Suprapubic skin (tissue), 4 donors: Measurements from ENCODE around the gene ALDH1A2. TPM values are rescaled to one million over a fixed set of nuclear protein-coding genes. Genes with fewer than 3 reads are reported as not detected.

Experiments used
- DNase-seq, 2 donors: peaks; one replicate each; pipeline ENCODE4 v3.0.0-alpha.2; 2019; ENCODE audit warnings: low spot score in 2 of 2
- H3K27ac ChIP-seq: fragments of 200-600 bp; sonication (generic); one replicate; pipeline ENCODE4 v1.5.1; 2019
- H3K27me3 ChIP-seq: fragments of 200-600 bp; sonication (generic); one replicate; pipeline ENCODE4 v1.5.1; 2019
- H3K36me3 ChIP-seq: fragments of 200-600 bp; sonication (generic); one replicate; pipeline ENCODE4 v1.5.1; 2019
- H3K4me1 ChIP-seq: fragments of 200-600 bp; sonication (generic); one replicate; pipeline ENCODE4 v1.5.1; 2019
- H3K4me3 ChIP-seq: fragments of 200-600 bp; sonication (generic); one replicate; pipeline ENCODE4 v1.5.1; 2019; ENCODE audit warnings: mild to moderate bottlenecking
- H3K9me3 ChIP-seq: fragments of 200-600 bp; sonication (generic); one replicate; pipeline ENCODE4 v1.5.1; 2019
- CTCF ChIP-seq, 2 donors: fragments of 200-600 bp in 1 of 2; fragments of 450-650 bp in 1 of 2; sonication (generic) in 1 of 2; IDR thresholded peaks; one replicate each; pipeline ENCODE4 v1.5.1; 2016 to 2019; ENCODE audit warnings: antibody characterized with exemption in 2 of 2, mild to moderate bottlenecking in 1 of 2, moderate library complexity in 1 of 2
- EP300 ChIP-seq: sonication (generic); formaldehyde crosslinking; IDR thresholded peaks from one replicate; pipeline ENCODE4 v1.6.1; 2017; ENCODE audit warnings: antibody characterized with exemption
- POLR2A ChIP-seq, 2 donors: fragments of 450-650 bp; IDR thresholded peaks; one replicate each; pipeline ENCODE4 v1.6.1; 2017; ENCODE audit warnings: antibody characterized with exemption in 2 of 2, mild to moderate bottlenecking in 2 of 2, moderate library complexity in 2 of 2
- POLR2AphosphoS5 ChIP-seq, 3 donors: sonication (generic); formaldehyde crosslinking; IDR thresholded peaks; one replicate each; pipeline ENCODE4 v1.6.1; 2017; ENCODE audit warnings: antibody characterized with exemption in 3 of 3
- WGBS: methylation state at CpG from one replicate; pipeline ENCODE4 v1.1.5; 2018; 5-methylcytosine and 5-hydroxymethylcytosine counted together
- total RNA-seq, 4 donors: library from RNA; depleted of rRNA; stranded (reverse); fragments of >200 nt; gene quantifications; one replicate each; pipeline ENCODE4 v1.1.0, GENCODE V29; 2016

The ALDH1A2 gene
- total RNA-seq, 4 donors from 2014 or later: 0.62 to 4.9 (median 2.6) TPM

- Histone ChIP-seq H3K27me3 (peaks cover 24% of the 10 kb centered on the region), H3K36me3 (no peaks in the 10 kb centered on the region), H3K4me3 (no peak overlapping the region), H3K9me3 (no peaks in the 10 kb centered on the region), H3K27ac (no peak overlapping the region), H3K4me1 (no peaks in the 10 kb centered on the region)
- no peak for DNase-seq
- TF ChIP-seq CTCF (IDR thresholded peaks at IDR 0.05): no peak
- TF ChIP-seq POLR2A (IDR thresholded peaks at IDR 0.05): no peak
- no peak for TF ChIP-seq EP300
- TF ChIP-seq POLR2AphosphoS5 (IDR thresholded peaks at IDR 0.05): no peak
- WGBS: 86% methylated on average over 3 of the region's 3 CpGs
Measured at GRCh38 chr15:58109419-58109818, 43.9 kb upstream of the ALDH1A2 start.

GRCh38 chr15:58108117-58108516 is 42.6 kb upstream of the ALDH1A2 start:
- WGBS: 87% methylated on average over 2 of the region's 2 CpGs
- no peaks in the 10 kb centered on the region for H3K4me1 ChIP-seq
- TF ChIP-seq POLR2AphosphoS5 (IDR thresholded peaks at IDR 0.05): no peak
- no peak for TF ChIP-seq EP300
- no peak for TF ChIP-seq CTCF (IDR thresholded peaks at IDR 0.05)
- TF ChIP-seq POLR2A (IDR thresholded peaks at IDR 0.05): no peak
- no peak for DNase-seq
- no peaks in the 10 kb centered on the region for H3K9me3 ChIP-seq
- H3K27ac ChIP-seq: no peak overlapping the region
- H3K27me3 ChIP-seq: peaks cover 24% of the 10 kb centered on the region
- no peaks in the 10 kb centered on the region for H3K36me3 ChIP-seq
- no peak overlapping the region for H3K4me3 ChIP-seq

- no peaks in the 10 kb centered on the region for H3K4me1 ChIP-seq
- TF ChIP-seq CTCF (IDR thresholded peaks at IDR 0.05): no peak
- TF ChIP-seq EP300: no peak
- no peak for TF ChIP-seq POLR2AphosphoS5 (IDR thresholded peaks at IDR 0.05)
- TF ChIP-seq POLR2A (IDR thresholded peaks at IDR 0.05): no peak
- H3K27me3 ChIP-seq: peaks cover 6% of the 10 kb centered on the region
- DNase-seq: no peak
- no peaks in the 10 kb centered on the region for H3K36me3 ChIP-seq
- H3K27ac ChIP-seq: no peak overlapping the region
- no peak overlapping the region for H3K4me3 ChIP-seq
- no peaks in the 10 kb centered on the region for H3K9me3 ChIP-seq
Measured at GRCh38 chr15:58103482-58103881, 38.0 kb upstream of the ALDH1A2 start.

GRCh38 chr15:58096529-58097084 is 31.1 kb upstream of the ALDH1A2 start:
- no peak for TF ChIP-seq EP300
- no peak for TF ChIP-seq POLR2A (IDR thresholded peaks at IDR 0.05)
- TF ChIP-seq CTCF (IDR thresholded peaks at IDR 0.05): no peak
- TF ChIP-seq POLR2AphosphoS5 (IDR thresholded peaks at IDR 0.05): no peak
- WGBS: 89% methylated on average over 6 of the region's 6 CpGs
- H3K4me3 ChIP-seq: no peak overlapping the region

GRCh38 chr15:58095415-58095814 is 29.9 kb upstream of the ALDH1A2 start:
- no peak for TF ChIP-seq POLR2A (IDR thresholded peaks at IDR 0.05)
- no peaks in the 10 kb centered on the region for H3K36me3 ChIP-seq
- H3K4me1 ChIP-seq: no peaks in the 10 kb centered on the region
- no peaks in the 10 kb centered on the region for H3K9me3 ChIP-seq
- no peak overlapping the region for H3K27ac ChIP-seq
- H3K4me3 ChIP-seq: no peak overlapping the region
- H3K27me3 ChIP-seq: no peaks in the 10 kb centered on the region
- DNase-seq: no peak
- 68% methylated on average over 2 of the region's 2 CpGs for WGBS

More at GRCh38 chr15:58096529-58097084, 31.1 kb upstream of the ALDH1A2 start:
- no peak overlapping the region for H3K27ac ChIP-seq
- no peaks in the 10 kb centered on the region for H3K36me3 ChIP-seq
- no peak for DNase-seq
- no peaks in the 10 kb centered on the region for H3K4me1 ChIP-seq
- no peaks in the 10 kb centered on the region for H3K9me3 ChIP-seq
- no peaks in the 10 kb centered on the region for H3K27me3 ChIP-seq

GRCh38 chr15:58087871-58088270 is 22.4 kb upstream of the ALDH1A2 start:
- TF ChIP-seq EP300 (no peak), POLR2A (IDR thresholded peaks at IDR 0.05) (no peak), CTCF (IDR thresholded peaks at IDR 0.05) (no peak)
- Histone ChIP-seq H3K4me3 (no peak overlapping the region), H3K4me1 (no peaks in the 10 kb centered on the region), H3K27me3 (peaks cover 2% of the 10 kb centered on the region), H3K36me3 (no peaks in the 10 kb centered on the region), H3K9me3 (no peaks in the 10 kb centered on the region), H3K27ac (no peak overlapping the region)
- WGBS: 54% methylated on average over 2 of the region's 2 CpGs
- DNase-seq: no peak
